Stimulated activated CD8-positive, alpha-beta memory T cell treated with anti-CD3 and anti-CD28 coated beads, Interleukin-7, amount 100 ng/mL, for 4 hours (primary cell): ENCODE results near the gene ZNF598.
"Not testable (repeated sequence)": the region's sequence is repeated elsewhere in the genome, so short reads cannot be mapped to it uniquely, and the experiment has no call there.

Source experiments
- DNase-seq, 2 donors: peaks; one replicate each; pipeline ENCODE4 v3.0.0-alpha.2; 2020; ENCODE audit warnings: low read depth in 2 of 2

Gene ZNF598

GRCh38 chr16:2040787-2041522 lies 31.3 kb upstream of the ZNF598 start:
- DNase-seq: no peak

- no peak for DNase-seq
Observed at GRCh38 chr16:2040041-2040786, 30.6 kb upstream of the ZNF598 start.

GRCh38 chr16:2039274-2040031 lies 29.8 kb upstream of the ZNF598 start:
- no peak for DNase-seq

GRCh38 chr16:2038382-2039231 lies 29.0 kb upstream of the ZNF598 start:
- DNase-seq: no peak

GRCh38 chr16:2037647-2038381 lies 28.2 kb upstream of the ZNF598 start:
- no peak for DNase-seq

GRCh38 chr16:2037115-2037514 lies 27.5 kb upstream of the ZNF598 start:
- no peak for DNase-seq

- no peak for DNase-seq
Observed at GRCh38 chr16:2036200-2036966, 26.8 kb upstream of the ZNF598 start.

GRCh38 chr16:2035431-2036199 lies 26.0 kb upstream of the ZNF598 start:
- no peak for DNase-seq

- DNase-seq: no peak
Observed at GRCh38 chr16:2034696-2035430, 25.2 kb upstream of the ZNF598 start.

GRCh38 chr16:2033909-2034695 lies 24.5 kb upstream of the ZNF598 start:
- DNase-seq: not testable (repeated sequence)

- no peak for DNase-seq
Observed at GRCh38 chr16:2033057-2033908, 23.7 kb upstream of the ZNF598 start.

- DNase-seq: no peak
Observed at GRCh38 chr16:2032285-2033056, 22.9 kb upstream of the ZNF598 start.

- no peak for DNase-seq
Observed at GRCh38 chr16:2031081-2031577, 21.5 kb upstream of the ZNF598 start.

GRCh38 chr16:2030036-2030435 lies 20.4 kb upstream of the ZNF598 start:
- DNase-seq: no peak

- DNase-seq: no peak
Observed at GRCh38 chr16:2029350-2029749, 19.7 kb upstream of the ZNF598 start.
